ENCODE results near the gene TAGLN3. TPM values are rescaled to one million over a fixed set of nuclear protein-coding genes. Genes with fewer than 3 reads are reported as not detected.

The TAGLN3 gene
- total and polyA plus RNA-seq, 2 of the 13 experiments (the other 11 are each of a cell fraction or from before 2014, with no cell fraction given), result 0.51 to 0.91 TPM

DNA sequence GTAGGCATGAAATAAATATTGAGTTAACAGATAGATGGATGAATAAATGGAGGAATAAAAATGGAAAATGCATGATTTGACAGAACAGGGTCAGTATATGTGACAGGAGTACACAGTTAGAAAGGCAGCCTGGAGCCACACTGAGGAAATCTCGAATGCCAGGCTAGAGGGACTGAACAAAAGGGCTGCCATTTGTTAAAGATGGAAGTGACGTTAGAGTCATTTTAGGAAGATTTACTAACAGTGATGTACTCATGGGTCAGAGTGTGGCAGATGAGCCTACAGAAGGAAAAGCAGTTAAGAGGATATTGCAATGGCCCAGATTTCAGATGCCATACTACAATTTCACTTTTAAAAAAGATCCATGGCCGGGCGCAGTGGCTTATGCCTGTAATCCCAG is 28.4 kb downstream of the TAGLN3 start:
- WGBS (ENCODE audit: low lambda C conversion rate), result 34% methylated on average over 4 of the region's 4 CpGs
- H3K27me3 ChIP-seq (ENCODE audit: control insufficient read depth in 1 of 2, insufficient read depth in 2 of 2, low read length in 2 of 2), result peaks cover 2 to 3% of the 10 kb centered on the region in 2 experiments; a peak in 2 of 5 replicates
- DNase-seq (ENCODE audit: low spot score), result no peak
- intact Hi-C loops (cut with micrococcal nuclease; ENCODE audit: unreplicated experiment) (no loop called here), in situ Hi-C loops (cut with HindIII; ENCODE audit: extremely low pct_ligation_motif_present, low pct_unique_long_range_greater_than_20kb) (no loop called here)
- no peaks in the 10 kb centered on the region for H3K79me2 ChIP-seq (ENCODE audit: insufficient read depth, low read length)
- H3K4me3 ChIP-seq (replicated peaks in 1 of 3; ENCODE audit: insufficient read depth in 1 of 3, low read depth in 2 of 3, low read length in 3 of 3), result no peak overlapping the region
- POLR2A ChIA-PET, result no interaction called here
- no peak for ATAC-seq
- CTCF ChIA-PET (ENCODE audit: low intra/inter-chr PET ratio, low total read pairs), result no interaction called here
- no peak overlapping the region for H3K9ac ChIP-seq (ENCODE audit: insufficient read depth, low read depth, low read length)
- no peaks in the 10 kb centered on the region for H3K36me3 ChIP-seq (replicated peaks in 1 of 2; ENCODE audit: control insufficient read depth in 1 of 2, insufficient read depth in 2 of 2, low read length in 2 of 2)
- H3K27ac ChIP-seq (ENCODE audit: extremely low read length, insufficient read depth, low read length), result no peak overlapping the region
- BruUV-seq (replicated peaks), result no TSS peak
- H3K4me2 ChIP-seq (ENCODE audit: low read depth, low read length), result no peak overlapping the region
- H3K4me1 ChIP-seq (ENCODE audit: insufficient read depth, low read length), result no peaks in the 10 kb centered on the region
- no peaks in the 10 kb centered on the region for H3K9me3 ChIP-seq (ENCODE audit: low read length)
- no peak overlapping the region for H2AFZ ChIP-seq (ENCODE audit: low read length)
- no peaks in the 10 kb centered on the region for H4K20me1 ChIP-seq (ENCODE audit: insufficient read depth, low read length)
- no peak for FAIRE-seq
- TF ChIP-seq, protein P1, sequence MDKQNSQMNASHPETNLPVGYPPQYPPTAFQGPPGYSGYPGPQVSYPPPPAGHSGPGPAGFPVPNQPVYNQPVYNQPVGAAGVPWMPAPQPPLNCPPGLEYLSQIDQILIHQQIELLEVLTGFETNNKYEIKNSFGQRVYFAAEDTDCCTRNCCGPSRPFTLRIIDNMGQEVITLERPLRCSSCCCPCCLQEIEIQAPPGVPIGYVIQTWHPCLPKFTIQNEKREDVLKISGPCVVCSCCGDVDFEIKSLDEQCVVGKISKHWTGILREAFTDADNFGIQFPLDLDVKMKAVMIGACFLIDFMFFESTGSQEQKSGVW (CRISPR knock-in tag; IDR thresholded peaks at IDR 0.05; ENCODE audit: borderline replicate concordance), result no peak
- TF ChIP-seq FIP1L1 (IDR thresholded peaks at IDR 0.05; ENCODE audit: borderline replicate concordance, insufficient read depth, low read depth, low read length) (no peak), ZNF737 (CRISPR knock-in tag; IDR thresholded peaks at IDR 0.05; ENCODE audit: borderline replicate concordance) (no peak), MTA1 (CRISPR knock-in tag; IDR thresholded peaks at IDR 0.05; ENCODE audit: borderline replicate concordance) (no peak), TEAD2 (CRISPR knock-in tag; IDR thresholded peaks at IDR 0.05) (no peak), ZBTB42 (CRISPR knock-in tag; IDR thresholded peaks at IDR 0.05) (no peak), ZNF563 (CRISPR knock-in tag; IDR thresholded peaks at IDR 0.05) (no peak), LCORL (IDR thresholded peaks at IDR 0.05) (no peak), LCORL (CRISPR knock-in tag; IDR thresholded peaks at IDR 0.05) (no peak), HOXA9 (CRISPR knock-in tag; IDR thresholded peaks at IDR 0.05; ENCODE audit: borderline replicate concordance) (no peak), ZNF883 (CRISPR knock-in tag; IDR thresholded peaks at IDR 0.05; ENCODE audit: not compliant biosample characterization) (no peak), ZNF121 (CRISPR knock-in tag; IDR thresholded peaks at IDR 0.05) (no peak), ZNF570 (CRISPR knock-in tag; IDR thresholded peaks at IDR 0.05; ENCODE audit: borderline replicate concordance) (no peak)
- TF ChIP-seq, protein P2, sequence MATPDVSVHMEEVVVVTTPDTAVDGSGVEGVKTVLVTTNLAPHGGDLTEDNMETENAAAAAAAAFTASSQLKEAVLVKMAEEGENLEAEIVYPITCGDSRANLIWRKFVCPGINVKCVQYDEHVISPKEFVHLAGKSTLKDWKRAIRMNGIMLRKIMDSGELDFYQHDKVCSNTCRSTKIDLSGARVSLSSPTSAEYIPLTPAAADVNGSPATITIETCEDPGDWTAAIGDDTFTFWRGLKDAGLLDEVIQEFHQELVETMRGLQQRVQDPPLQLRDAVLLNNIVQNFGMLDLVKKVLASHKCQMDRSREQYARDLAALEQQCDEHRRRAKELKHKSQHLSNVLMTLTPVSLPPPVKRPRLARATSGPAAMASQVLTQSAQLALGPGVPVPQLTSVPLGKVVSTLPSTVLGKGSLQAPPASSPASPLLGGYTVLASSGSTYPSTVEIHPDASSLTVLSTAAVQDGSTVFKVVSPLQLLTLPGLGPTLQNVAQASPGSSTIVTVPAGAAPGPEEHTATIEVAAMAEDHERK (CRISPR knock-in tag; IDR thresholded peaks at IDR 0.05; ENCODE audit: low read depth), result no peak
- TF ChIP-seq, protein P3, sequence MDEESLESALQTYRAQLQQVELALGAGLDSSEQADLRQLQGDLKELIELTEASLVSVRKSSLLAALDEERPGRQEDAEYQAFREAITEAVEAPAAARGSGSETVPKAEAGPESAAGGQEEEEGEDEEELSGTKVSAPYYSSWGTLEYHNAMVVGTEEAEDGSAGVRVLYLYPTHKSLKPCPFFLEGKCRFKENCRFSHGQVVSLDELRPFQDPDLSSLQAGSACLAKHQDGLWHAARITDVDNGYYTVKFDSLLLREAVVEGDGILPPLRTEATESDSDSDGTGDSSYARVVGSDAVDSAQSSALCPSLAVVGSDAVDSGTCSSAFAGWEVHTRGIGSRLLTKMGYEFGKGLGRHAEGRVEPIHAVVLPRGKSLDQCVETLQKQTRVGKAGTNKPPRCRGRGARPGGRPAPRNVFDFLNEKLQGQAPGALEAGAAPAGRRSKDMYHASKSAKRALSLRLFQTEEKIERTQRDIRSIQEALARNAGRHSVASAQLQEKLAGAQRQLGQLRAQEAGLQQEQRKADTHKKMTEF (CRISPR knock-in tag; IDR thresholded peaks at IDR 0.05), result no peak
- TF ChIP-seq, protein P4, sequence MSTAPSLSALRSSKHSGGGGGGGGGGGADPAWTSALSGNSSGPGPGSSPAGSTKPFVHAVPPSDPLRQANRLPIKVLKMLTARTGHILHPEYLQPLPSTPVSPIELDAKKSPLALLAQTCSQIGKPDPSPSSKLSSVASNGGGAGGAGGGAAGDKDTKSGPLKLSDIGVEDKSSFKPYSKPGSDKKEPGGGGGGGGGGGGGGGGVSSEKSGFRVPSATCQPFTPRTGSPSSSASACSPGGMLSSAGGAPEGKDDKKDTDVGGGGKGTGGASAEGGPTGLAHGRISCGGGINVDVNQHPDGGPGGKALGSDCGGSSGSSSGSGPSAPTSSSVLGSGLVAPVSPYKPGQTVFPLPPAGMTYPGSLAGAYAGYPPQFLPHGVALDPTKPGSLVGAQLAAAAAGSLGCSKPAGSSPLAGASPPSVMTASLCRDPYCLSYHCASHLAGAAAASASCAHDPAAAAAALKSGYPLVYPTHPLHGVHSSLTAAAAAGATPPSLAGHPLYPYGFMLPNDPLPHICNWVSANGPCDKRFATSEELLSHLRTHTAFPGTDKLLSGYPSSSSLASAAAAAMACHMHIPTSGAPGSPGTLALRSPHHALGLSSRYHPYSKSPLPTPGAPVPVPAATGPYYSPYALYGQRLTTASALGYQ (CRISPR knock-in tag; IDR thresholded peaks at IDR 0.05), result no peak
- TF ChIP-seq, protein P5, sequence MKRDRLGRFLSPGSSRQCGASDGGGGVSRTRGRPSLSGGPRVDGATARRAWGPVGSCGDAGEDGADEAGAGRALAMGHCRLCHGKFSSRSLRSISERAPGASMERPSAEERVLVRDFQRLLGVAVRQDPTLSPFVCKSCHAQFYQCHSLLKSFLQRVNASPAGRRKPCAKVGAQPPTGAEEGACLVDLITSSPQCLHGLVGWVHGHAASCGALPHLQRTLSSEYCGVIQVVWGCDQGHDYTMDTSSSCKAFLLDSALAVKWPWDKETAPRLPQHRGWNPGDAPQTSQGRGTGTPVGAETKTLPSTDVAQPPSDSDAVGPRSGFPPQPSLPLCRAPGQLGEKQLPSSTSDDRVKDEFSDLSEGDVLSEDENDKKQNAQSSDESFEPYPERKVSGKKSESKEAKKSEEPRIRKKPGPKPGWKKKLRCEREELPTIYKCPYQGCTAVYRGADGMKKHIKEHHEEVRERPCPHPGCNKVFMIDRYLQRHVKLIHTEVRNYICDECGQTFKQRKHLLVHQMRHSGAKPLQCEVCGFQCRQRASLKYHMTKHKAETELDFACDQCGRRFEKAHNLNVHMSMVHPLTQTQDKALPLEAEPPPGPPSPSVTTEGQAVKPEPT (CRISPR knock-in tag; IDR thresholded peaks at IDR 0.05; ENCODE audit: low read depth), result no peak
- TF ChIP-seq, protein P6, sequence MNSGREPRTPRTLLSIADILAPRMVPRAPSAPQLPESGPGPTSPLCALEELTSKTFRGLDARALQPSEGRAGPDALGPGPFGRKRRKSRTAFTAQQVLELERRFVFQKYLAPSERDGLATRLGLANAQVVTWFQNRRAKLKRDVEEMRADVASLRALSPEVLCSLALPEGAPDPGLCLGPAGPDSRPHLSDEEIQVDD (CRISPR knock-in tag; IDR thresholded peaks at IDR 0.05; ENCODE audit: borderline replicate concordance), result no peak
